Neural cell (in vitro differentiated cells): ENCODE data around the gene STK24.

Source experiments
- EP300 ChIP-seq: fragments of 450-650 bp; conservative IDR thresholded peaks from 2 replicates; pipeline ENCODE4 v1.6.1; 2014; ENCODE audit warnings: antibody characterized with exemption, mild to moderate bottlenecking, moderate library complexity; ENCODE audit not compliant: poor library complexity, severe bottlenecking
- EZH2 ChIP-seq: fragments of 200-600, 300-800 bp; shearing (Covaris generic), sonication (generic); IDR thresholded peaks from 2 replicates; pipeline ENCODE4 v1.6.1; 2014; ENCODE audit warnings: antibody characterized with exemption, low read length, borderline replicate concordance, mild to moderate bottlenecking; ENCODE audit not compliant: insufficient read depth, poor library complexity, severe bottlenecking
- MXI1 ChIP-seq: fragments of 450-650 bp; conservative IDR thresholded peaks from 2 replicates; pipeline ENCODE4 v1.6.1; 2014; ENCODE audit warnings: antibody characterized with exemption, mild to moderate bottlenecking; ENCODE audit not compliant: poor library complexity, severe bottlenecking
- POLR2AphosphoS5 ChIP-seq: IDR thresholded peaks from 2 replicates; pipeline ENCODE4 v1.6.1; 2012
- REST ChIP-seq: IDR thresholded peaks from 2 replicates; pipeline ENCODE4 v1.6.1; 2012; ENCODE audit warnings: borderline replicate concordance
- TAF1 ChIP-seq: IDR thresholded peaks from 2 replicates; pipeline ENCODE4 v1.6.1; 2012; ENCODE audit warnings: low read depth
- TF ChIP-seq, protein P1 (sequence below): fragments of 450-650 bp; IDR thresholded peaks from 2 replicates; pipeline ENCODE4 v1.5.1; 2014; ENCODE audit warnings: antibody characterized with exemption, mild to moderate bottlenecking, moderate library complexity; ENCODE audit not compliant: poor library complexity, severe bottlenecking

- TF ChIP-seq, protein P1, sequence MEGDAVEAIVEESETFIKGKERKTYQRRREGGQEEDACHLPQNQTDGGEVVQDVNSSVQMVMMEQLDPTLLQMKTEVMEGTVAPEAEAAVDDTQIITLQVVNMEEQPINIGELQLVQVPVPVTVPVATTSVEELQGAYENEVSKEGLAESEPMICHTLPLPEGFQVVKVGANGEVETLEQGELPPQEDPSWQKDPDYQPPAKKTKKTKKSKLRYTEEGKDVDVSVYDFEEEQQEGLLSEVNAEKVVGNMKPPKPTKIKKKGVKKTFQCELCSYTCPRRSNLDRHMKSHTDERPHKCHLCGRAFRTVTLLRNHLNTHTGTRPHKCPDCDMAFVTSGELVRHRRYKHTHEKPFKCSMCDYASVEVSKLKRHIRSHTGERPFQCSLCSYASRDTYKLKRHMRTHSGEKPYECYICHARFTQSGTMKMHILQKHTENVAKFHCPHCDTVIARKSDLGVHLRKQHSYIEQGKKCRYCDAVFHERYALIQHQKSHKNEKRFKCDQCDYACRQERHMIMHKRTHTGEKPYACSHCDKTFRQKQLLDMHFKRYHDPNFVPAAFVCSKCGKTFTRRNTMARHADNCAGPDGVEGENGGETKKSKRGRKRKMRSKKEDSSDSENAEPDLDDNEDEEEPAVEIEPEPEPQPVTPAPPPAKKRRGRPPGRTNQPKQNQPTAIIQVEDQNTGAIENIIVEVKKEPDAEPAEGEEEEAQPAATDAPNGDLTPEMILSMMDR = no peak
- TF ChIP-seq REST (no peak), EZH2 (no peak), MXI1 (no peak), TAF1 (no peak), POLR2AphosphoS5 (no peak), EP300 (no peak)
Observed at GRCh38 chr13:98461486-98462240, 115.2 kb downstream of the STK24 start.
